BJ (cell line): Measurements from ENCODE around the gene LSS. TPM values are rescaled to one million over a fixed set of nuclear protein-coding genes. Genes with fewer than 3 reads are reported as not detected.

Source experiments
- CTCF ChIA-PET: fragments of 350-600 bp; formaldehyde crosslinking; extraction: SDS; loops from one replicate; lab custom pipeline; 2021; ENCODE audit warnings: antibody characterized with exemption, inconsistent platforms; lab: Yijun Ruan, JAX
- POLR2A ChIA-PET: fragments of 300-600 bp; sonication (Branson Sonifier 250); formaldehyde crosslinking; extraction: SDS; loops from one replicate; lab custom pipeline; 2021; ENCODE audit warnings: antibody characterized with exemption; lab: Charles Lee
- DNase-seq: peaks from one replicate; pipeline ENCODE4 v3.0.0-alpha.2; 2011; ENCODE audit warnings: low read depth
- H3K27me3 ChIP-seq: 2 replicates; pipeline ENCODE4 v1.6.0; 2011; ENCODE audit warnings: low read length; ENCODE audit not compliant: control insufficient read depth, insufficient read depth
- H3K36me3 ChIP-seq: 2 replicates; pipeline ENCODE4 v1.5.1; 2011; ENCODE audit warnings: low read length; ENCODE audit not compliant: control insufficient read depth, insufficient read depth
- H3K4me3 ChIP-seq: 2 replicates; pipeline ENCODE4 v1.5.1; 2011; ENCODE audit warnings: low read depth, mild to moderate bottlenecking, control low read depth, low read length
- CTCF ChIP-seq: IDR thresholded peaks from 2 replicates; pipeline ENCODE4 v1.5.1; 2011; ENCODE audit warnings: low read depth, mild to moderate bottlenecking, control low read depth, inconsistent platforms, low read length, moderate library complexity; ENCODE audit not compliant: insufficient read depth
- polyA plus RNA-seq: library from polyadenylated mRNA; depleted of rRNA; stranded (reverse); fragments of >200 nt; gene quantifications from 2 replicates; pipeline ENCODE4 v1.2.3, GENCODE V29; 2011

Gene LSS
- polyA plus RNA-seq, 1 experiment = 59.9 TPM

- Histone ChIP-seq H3K4me3 (no peak overlapping the region), H3K27me3 (no peaks in the 10 kb centered on the region), H3K36me3 (peaks cover 23% of the 10 kb centered on the region)
- POLR2A ChIA-PET = no interaction called here
- CTCF ChIA-PET = interaction anchor here (0.7 to 1.7 kb wide), 2 partner anchors 18 to 309 kb away, joined by 3 to 4 read pairs; no protein-coding TSS in a partner anchor
- DNase-seq = no peak
- TF ChIP-seq CTCF = no peak
Measured at GRCh38 chr21:46189213-46189958, 39.2 kb downstream of the LSS start.

GRCh38 chr21:46188226-46189212 is 40.1 kb downstream of the LSS start:
- Histone ChIP-seq H3K4me3 (no peak overlapping the region), H3K36me3 (peaks cover 18% of the 10 kb centered on the region), H3K27me3 (no peaks in the 10 kb centered on the region)
- ChIA-PET POLR2A (no interaction called here), CTCF (interaction anchor here (1.7 kb wide), 1 partner anchor 19 kb away, joined by 3 read pairs; no protein-coding TSS in a partner anchor)
- DNase-seq = no peak
- TF ChIP-seq CTCF = no peak

GRCh38 chr21:46187814-46188213 is 40.8 kb downstream of the LSS start:
- CTCF ChIA-PET = no interaction called here
- H3K4me3 ChIP-seq = no peak overlapping the region
- peaks cover 15% of the 10 kb centered on the region for H3K36me3 ChIP-seq
- H3K27me3 ChIP-seq = no peaks in the 10 kb centered on the region
- DNase-seq = no peak
- POLR2A ChIA-PET = no interaction called here
- TF ChIP-seq CTCF = no peak

GRCh38 chr21:46187261-46187660 is 41.3 kb downstream of the LSS start:
- no peak for TF ChIP-seq CTCF
- Histone ChIP-seq H3K27me3 (no peaks in the 10 kb centered on the region), H3K36me3 (peaks cover 13% of the 10 kb centered on the region), H3K4me3 (no peak overlapping the region)
- CTCF ChIA-PET = no interaction called here
- no peak for DNase-seq
- POLR2A ChIA-PET = no interaction called here

GRCh38 chr21:46185716-46186115 is 42.9 kb downstream of the LSS start:
- no peak for DNase-seq
- peaks cover 8% of the 10 kb centered on the region for H3K36me3 ChIP-seq
- POLR2A ChIA-PET = no interaction called here
- no peak for TF ChIP-seq CTCF
- CTCF ChIA-PET = no interaction called here
- no peaks in the 10 kb centered on the region for H3K27me3 ChIP-seq
- no peak overlapping the region for H3K4me3 ChIP-seq
